ENCODE results near the gene FOLR1.

The FOLR1 gene

GRCh38 chr11:72235351-72236057 lies 43.6 kb downstream of the FOLR1 start:
- DNase-seq (ENCODE audit: low read depth, low spot score): no peak

- no peak for DNase-seq (ENCODE audit: low read depth, low spot score)
Measured at GRCh38 chr11:72236083-72236697, 44.2 kb downstream of the FOLR1 start.

DNA sequence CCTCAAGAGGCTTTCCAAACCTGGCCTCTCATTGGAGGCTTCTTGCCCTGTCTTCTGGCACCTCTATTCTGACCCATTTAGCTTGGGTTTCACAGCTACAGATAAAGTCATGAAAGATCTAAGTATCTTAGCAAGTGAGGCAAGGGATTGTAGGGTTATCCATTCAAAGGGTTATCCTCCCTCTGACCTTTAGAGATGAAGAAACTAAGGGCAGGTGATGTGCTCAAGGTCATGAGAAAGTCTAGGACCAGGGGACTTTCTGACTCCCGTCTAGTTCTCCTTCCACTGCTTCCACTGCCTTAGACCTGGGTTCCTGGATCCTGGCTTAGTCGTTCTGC lies 44.8 kb downstream of the FOLR1 start:
- DNase-seq (ENCODE audit: low read depth, low spot score): no peak

- DNase-seq (ENCODE audit: low read depth, low spot score): no peak
Measured at GRCh38 chr11:72237112-72237931, 45.4 kb downstream of the FOLR1 start.

GRCh38 chr11:72238040-72238450 lies 46.1 kb downstream of the FOLR1 start:
- no peak for DNase-seq (ENCODE audit: low read depth, low spot score)

DNA sequence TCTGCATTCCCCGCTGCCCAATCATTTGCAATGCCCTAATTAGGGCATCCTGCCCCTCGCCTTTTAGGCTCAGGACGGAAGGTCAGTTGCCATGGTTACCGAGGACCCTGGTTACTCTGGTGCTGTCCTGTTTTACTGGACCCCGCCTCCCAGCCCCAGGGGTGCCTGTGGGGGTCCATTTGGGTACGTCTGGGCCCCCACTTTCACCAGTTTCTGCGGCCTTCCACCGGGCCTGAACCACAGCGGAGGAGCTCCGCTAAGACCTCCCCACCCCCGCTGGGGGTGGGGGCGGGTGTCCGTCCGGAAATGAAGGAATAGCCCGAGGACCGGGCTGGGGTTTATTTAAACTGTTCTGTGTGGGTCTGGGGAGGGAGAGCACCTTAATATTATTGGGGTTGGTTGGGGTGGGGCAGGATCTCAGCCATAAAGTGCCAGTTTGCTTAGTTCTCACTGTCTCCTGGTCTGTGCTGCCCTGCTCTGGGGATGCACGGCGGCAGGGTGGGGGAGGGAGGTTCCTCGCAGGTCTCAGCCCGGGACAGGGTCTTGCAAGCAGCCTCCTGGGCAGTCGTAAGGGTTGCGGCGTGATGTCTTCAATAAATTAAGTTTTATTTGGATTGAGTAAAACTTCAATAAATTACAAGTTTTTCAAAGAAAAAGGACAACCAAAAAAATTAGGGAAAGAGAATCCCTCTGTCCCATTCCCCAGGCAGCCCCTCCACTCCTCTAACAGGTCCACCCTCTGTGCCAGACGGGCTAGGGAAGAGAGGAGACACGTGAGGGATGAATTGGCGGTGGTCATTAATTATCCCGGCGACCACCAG lies 46.8 kb downstream of the FOLR1 start:
- no peak for DNase-seq (ENCODE audit: low read depth, low spot score)

GRCh38 chr11:72239313-72239848 lies 47.4 kb downstream of the FOLR1 start:
- no peak for DNase-seq (ENCODE audit: low read depth, low spot score)

- no peak for DNase-seq (ENCODE audit: low read depth, low spot score)
Measured at GRCh38 chr11:72239849-72240460, 48.0 kb downstream of the FOLR1 start.

DNA sequence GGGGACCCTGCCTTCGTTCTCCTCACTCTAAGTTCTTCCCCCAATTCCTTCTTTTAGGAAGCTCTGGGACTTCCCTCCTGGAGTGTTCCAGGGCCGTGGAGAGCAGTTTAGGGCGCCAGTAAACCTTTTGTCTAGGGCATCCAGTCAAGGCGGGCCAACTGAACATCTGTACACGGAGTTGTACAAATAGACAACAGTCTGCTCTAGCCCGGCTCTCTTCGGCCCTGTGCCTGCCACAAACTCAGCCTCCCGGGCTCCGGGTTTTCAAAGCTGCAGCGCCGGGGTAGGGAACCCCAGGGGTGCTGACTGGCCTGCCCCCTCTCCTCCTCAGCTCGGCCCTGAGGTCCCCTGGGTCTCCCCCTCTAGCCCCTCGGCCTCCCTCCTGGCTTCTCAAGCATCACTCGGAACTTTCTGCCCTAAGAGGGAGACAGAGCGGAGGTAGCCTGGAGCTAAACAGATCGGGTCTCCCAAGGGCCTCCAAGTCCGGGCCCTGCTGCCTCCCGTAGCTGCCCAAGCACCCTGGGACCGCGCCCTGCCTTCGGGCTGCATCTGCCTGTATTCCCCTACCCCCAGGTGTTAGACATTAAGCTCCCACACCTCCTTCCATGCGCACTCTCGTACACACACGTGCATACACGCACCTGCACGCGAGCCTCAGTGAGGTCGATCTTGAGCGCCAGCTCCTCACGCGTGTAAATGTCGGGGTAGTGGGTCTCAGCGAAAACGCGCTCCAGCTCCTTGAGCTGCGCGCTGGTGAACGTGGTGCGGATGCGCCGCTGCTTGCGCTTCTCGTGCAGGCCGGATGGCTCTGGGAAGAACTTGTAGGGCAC lies 48.7 kb downstream of the FOLR1 start:
- DNase-seq (ENCODE audit: low read depth, low spot score): no peak

DNA sequence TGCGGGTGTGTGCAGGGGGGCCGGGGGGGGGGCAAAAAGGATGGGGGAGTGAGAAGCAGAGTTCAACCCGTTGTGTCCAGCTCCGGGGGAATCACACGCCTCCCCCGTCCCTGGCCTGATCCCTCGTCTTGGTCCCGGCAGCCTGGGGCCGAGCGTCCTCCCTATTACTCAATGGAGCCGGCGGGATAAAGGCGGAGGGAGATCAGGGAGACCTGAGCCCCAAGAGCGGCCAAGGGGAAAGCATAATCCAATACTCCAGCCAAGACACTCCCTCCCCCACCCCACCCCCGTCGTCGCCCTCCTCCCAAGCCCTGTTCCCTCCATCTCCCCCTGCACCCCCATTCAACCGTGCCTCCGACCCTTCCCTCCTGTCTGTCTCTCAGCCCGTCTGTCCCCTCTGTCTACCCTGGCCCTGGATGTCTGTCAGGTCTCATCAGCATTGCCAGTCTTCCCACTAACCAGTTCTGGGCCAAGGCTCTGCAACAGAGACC lies 49.4 kb downstream of the FOLR1 start:
- DNase-seq (ENCODE audit: low read depth, low spot score): no peak

DNA sequence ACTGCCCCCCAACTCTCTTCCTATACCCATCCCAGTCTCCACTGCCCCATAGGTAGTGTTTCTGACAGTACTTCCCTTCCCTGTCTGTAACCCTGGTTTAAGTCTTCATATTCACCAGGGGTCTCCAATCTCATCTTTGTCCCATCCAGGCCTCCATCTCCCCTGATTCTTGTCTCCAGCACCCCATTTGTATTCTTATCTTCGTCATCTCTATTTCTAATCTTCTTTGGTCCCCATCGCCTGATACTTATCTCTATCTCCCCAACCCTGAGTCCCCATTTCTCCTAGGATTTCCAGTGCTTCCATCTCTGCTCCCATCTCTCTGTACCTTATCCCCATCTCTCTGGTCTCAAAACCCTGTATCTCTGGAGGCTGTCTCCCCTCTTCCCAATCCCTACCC lies 50.2 kb downstream of the FOLR1 start:
- no peak for DNase-seq (ENCODE audit: low read depth, low spot score)

DNA sequence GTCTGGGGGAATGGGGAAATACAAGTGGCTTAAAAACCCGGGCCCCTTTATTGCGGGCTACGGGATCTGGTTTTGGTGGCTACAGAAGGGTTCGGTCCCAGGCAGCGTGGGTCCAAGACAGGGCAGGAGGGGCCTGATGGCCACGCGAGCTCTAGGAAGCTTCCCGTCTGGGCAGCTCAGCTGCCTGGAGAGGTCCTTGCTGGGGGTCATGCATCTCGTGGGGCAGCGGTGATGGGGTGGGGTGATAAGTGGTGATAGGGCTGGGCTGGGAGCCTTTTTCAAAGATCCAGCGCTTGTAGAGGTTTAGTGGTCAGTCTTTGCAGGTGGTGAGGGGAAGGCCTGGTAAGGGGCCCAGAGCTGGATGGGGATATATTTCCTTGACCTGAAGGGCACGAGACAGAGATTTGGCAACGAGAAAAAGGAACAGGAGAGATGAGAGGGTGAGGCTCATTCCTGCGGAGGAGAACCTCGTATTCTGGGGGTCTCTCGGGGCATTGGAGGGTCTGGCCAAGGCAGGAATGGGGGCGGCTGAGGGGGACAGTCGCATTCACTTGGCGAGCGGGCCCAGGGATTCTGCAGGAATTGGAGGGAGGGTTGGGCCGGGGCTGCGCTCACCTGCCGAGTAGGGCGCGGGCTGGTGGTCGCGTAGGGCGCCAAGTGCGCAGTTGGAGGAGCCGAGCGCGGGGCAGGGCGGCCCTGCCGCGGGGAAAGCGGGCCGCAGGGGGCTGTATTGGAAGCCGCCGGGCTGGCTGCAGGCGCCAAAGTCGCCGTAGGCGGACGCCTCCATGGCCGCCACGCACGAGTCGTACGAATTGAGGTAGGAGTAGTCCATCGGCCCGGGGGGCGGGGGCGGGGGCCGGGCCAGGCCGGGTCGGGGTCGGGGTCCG lies 51.5 kb downstream of the FOLR1 start:
- no peak for DNase-seq (ENCODE audit: low read depth, low spot score)

DNA sequence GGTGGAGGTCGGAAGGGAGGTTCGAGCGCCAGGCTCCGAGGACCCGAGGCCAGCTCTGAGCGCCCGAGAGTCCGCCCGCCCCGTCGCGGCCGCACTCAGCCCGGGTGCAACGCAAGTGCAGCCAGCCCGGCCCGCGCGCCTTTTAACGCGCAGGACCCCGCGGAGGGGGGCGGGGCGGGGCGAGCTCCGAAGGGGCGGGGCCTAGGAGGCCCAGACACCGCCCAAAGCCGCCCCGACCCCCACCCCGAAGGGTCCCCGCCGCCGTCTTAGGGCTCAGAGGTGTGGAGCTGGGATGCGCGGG lies 52.1 kb downstream of the FOLR1 start, which contains the start of gene PHOX2A:
Gene PHOX2A (minus strand): TSS at position 117 of the 301 bp plus-strand sequence. CDS start 172 bp downstream, outside the sequence.
- no peak for DNase-seq (ENCODE audit: low read depth, low spot score)

DNA sequence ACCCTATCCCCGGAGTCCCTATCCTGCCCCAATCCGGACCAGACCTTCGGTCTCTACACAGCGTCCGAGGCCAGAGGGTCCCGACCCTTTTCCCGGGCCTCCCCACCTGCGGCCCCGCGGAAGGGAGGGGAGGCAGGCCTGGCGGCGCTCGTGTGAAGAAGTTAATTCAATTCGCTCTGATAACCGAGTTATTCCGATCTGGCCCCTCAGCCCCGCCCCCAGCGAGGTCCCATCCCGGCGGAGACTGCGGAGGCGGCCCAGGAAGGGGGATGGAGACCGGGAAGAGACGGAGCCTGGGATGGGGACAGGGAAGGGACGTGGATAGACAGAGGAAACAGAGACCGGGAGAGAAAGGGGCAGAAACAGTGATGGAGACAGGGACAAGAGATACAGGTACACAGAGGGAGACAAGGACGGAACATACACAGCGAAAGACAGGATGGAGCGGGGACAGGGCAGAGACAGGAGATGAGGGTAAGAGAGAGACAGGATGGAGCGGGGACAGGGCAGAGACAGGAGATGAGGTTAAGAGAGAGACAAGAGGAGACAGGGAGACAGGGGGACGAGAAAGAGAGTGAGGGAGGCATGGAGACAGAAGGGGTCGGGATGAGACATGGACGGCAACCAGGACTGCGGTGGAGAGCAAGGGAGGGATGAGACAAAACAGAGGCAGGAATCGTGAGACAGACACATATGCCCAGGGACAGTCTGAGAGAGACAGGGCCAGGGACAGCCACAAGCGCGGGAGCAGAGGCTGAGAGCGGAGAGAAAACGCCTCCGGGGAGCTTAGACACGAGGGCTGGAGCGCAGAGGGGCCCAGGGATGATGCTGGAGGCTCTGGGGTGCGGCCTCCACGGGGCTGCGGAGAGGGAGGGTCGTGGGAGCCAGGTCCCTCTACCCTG lies 52.7 kb downstream of the FOLR1 start:
- DNase-seq (ENCODE audit: low read depth, low spot score): no peak

DNA sequence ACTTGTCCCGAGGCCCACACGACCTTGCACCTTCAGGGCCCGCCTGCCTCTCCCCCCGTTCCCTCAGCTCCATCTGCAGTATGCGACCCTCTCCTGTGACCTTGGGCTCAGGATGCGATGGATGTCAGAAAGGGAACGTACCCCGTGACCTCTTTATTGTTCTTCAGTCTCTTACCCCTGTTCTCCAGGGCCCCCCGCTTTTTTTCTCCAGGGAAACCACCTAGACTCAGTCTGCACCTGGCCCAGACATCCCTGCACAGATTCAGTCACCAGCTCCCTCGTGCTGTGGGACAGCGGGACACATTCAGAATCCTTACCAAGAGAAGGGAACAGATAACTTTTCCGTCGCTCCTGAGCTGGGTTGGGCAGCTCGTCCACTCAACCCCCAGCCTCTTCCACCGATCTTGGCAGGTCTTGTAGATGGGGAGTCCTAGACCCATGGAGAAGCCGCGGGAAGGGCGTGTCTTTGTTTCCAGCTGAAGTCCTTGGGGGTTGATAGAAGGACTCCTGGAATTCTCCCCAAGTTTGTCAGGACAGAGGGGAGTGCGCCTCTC lies 53.4 kb downstream of the FOLR1 start:
- no peak for DNase-seq (ENCODE audit: low read depth, low spot score)
